ENCODE measurements around the gene SMARCA5. TPM values are rescaled to one million over a fixed set of nuclear protein-coding genes. Genes with fewer than 3 reads are reported as not detected.

The SMARCA5 gene
- total and polyA plus RNA-seq, 9 of the 15 experiments (the other 6 are each of a cell fraction or from before 2014, with no cell fraction given), result 21.6 to 57.8 (median 34.6) TPM

GRCh38 chr4:143599827-143600226 is 86.3 kb downstream of the SMARCA5 start (continued):
- TF ChIP-seq RUNX1 (IDR thresholded peaks at IDR 0.05; ENCODE audit: low read depth) (no peak), ARNT (IDR thresholded peaks at IDR 0.05) (no peak), SRSF1 (IDR thresholded peaks at IDR 0.05; ENCODE audit: low read depth, low read length) (no peak)

GRCh38 chr4:143606480-143606879 is 93.0 kb downstream of the SMARCA5 start:
- DNase-seq (ENCODE audit: extremely low read depth in 1 of 4, low spot score in 3 of 4), result no peak
- H3K27me3 ChIP-seq (ENCODE audit: control insufficient read depth in 2 of 2, insufficient read depth in 2 of 2, low read length in 2 of 2), result no peaks in the 10 kb centered on the region
- H3K9me1 ChIP-seq (ENCODE audit: control insufficient read depth, insufficient read depth, low read length), result no peaks in the 10 kb centered on the region
- no peaks in the 10 kb centered on the region for H3K4me1 ChIP-seq (replicated peaks in 1 of 2; ENCODE audit: control insufficient read depth in 2 of 2, insufficient read depth in 2 of 2, low read length in 2 of 2)
- in situ Hi-C loops (cut with MboI), result no loop called here
- H4K20me1 ChIP-seq (replicated peaks; ENCODE audit: control insufficient read depth, insufficient read depth, low read length), result no peaks in the 10 kb centered on the region
- no peak overlapping the region for H3K27ac ChIP-seq (ENCODE audit: extremely low read depth, low read depth, low read length)
- no peak overlapping the region for H3K9ac ChIP-seq (ENCODE audit: insufficient read depth in 1 of 2, low read depth in 2 of 2, low read length in 2 of 2)
- H3K4me3 ChIP-seq, result no peak overlapping the region
- no peaks in the 10 kb centered on the region for H3K79me2 ChIP-seq (ENCODE audit: control insufficient read depth, insufficient read depth, low read length)
- no peak for FAIRE-seq
- POLR2A ChIA-PET, result no interaction called here
- no peak overlapping the region for H2AFZ ChIP-seq (ENCODE audit: low read depth, low read length)
- CTCF ChIA-PET (ENCODE audit: low intra/inter-chr PET ratio), result no interaction called here
- intact Hi-C loops (cut with micrococcal nuclease), result no loop called here
- BruUV-seq (replicated peaks), result no TSS peak
- no peak for TF ChIP-seq ZNF609 (CRISPR knock-in tag; IDR thresholded peaks at IDR 0.05; ENCODE audit: borderline replicate concordance)
- no peak for TF ChIP-seq FOXJ2 (tag; IDR thresholded peaks at IDR 0.05)
- H3K9me3 ChIP-seq (replicated peaks; ENCODE audit: control insufficient read depth, insufficient read depth, low read depth, low read length), result no peaks in the 10 kb centered on the region
- H3K4me2 ChIP-seq (ENCODE audit: insufficient read depth, low read length), result no peak overlapping the region
- WGBS (ENCODE audit: insufficient coverage, low coverage, missing lambda C conversion rate), result 0% methylated on average over 3 of the region's 3 CpGs
- H3K36me3 ChIP-seq (ENCODE audit: control insufficient read depth, insufficient read depth, low read length), result no peaks in the 10 kb centered on the region
- no peak for ATAC-seq

Other genes with a start within 250 kb of the SMARCA5 start
- gene GAB1, start 176.8 kb upstream of the SMARCA5 start, total RNA-seq (2014; rRNA removed), result 5.3 and 8.9 TPM in 2 replicates
- 9.7 and 12.0 TPM in 2 replicates for gene GAB1, start 176.8 kb upstream of the SMARCA5 start, total RNA-seq (2014; rRNA removed; fragmentation: Illumina TruSeq; extraction: Trizol)
- gene GAB1, start 176.8 kb upstream of the SMARCA5 start, total RNA-seq (2015; rRNA removed; fragmentation: Illumina TruSeq; extraction: Trizol), result 8.0 and 8.7 TPM in 2 replicates
- gene GAB1, start 176.8 kb upstream of the SMARCA5 start, total RNA-seq (2021), result 10.3 and 10.9 TPM in 2 replicates
- 7.5 and 8.8 TPM in 2 replicates for gene GAB1, start 176.8 kb upstream of the SMARCA5 start, polyA plus RNA-seq (2011; rRNA removed)
- gene GAB1, start 176.8 kb upstream of the SMARCA5 start, polyA plus RNA-seq (2014; fragmentation: Illumina TruSeq; extraction: Trizol), result 12.4 and 14.6 TPM in 2 replicates
- 1 to 10 TPM; 1.3 to 2.2 TPM for gene GAB1, start 176.8 kb upstream of the SMARCA5 start, polyA plus RNA-seq (2014; fragmentation: Nextera tagmentation; extraction: Ambion mirVana)
- gene GAB1, start 176.8 kb upstream of the SMARCA5 start, polyA plus RNA-seq (2014; rRNA removed), result 2.9 and 7.1 TPM in 2 replicates
- not detected in 2 replicates for gene FREM3, start 187.0 kb downstream of the SMARCA5 start, total RNA-seq (2014; rRNA removed)
- gene FREM3, start 187.0 kb downstream of the SMARCA5 start, total RNA-seq (2014; rRNA removed; fragmentation: Illumina TruSeq; extraction: Trizol), result not detected in 2 replicates
- gene FREM3, start 187.0 kb downstream of the SMARCA5 start, total RNA-seq (2015; rRNA removed; fragmentation: Illumina TruSeq; extraction: Trizol), result not detected in 2 replicates
- gene FREM3, start 187.0 kb downstream of the SMARCA5 start, total RNA-seq (2021), result not detected in 2 replicates
- gene FREM3, start 187.0 kb downstream of the SMARCA5 start, polyA plus RNA-seq (2011; rRNA removed), result not detected in 2 replicates
- not detected in 2 replicates for gene FREM3, start 187.0 kb downstream of the SMARCA5 start, polyA plus RNA-seq (2014; fragmentation: Illumina TruSeq; extraction: Trizol)
- gene FREM3, start 187.0 kb downstream of the SMARCA5 start, polyA plus RNA-seq (2014; fragmentation: Nextera tagmentation; extraction: Ambion mirVana), result not detected
- gene FREM3, start 187.0 kb downstream of the SMARCA5 start, polyA plus RNA-seq (2014; rRNA removed), result not detected in 2 replicates

Data from K562 (cell line).